HG03159 (cell line): Measurements from ENCODE around the gene MBNL2.

Source experiments
- ATAC-seq: cut with Tn5 transposase; IDR thresholded peaks from one replicate; pipeline ENCODE4 v1.9.1; 2021; ENCODE audit warnings: mild to moderate bottlenecking, moderate library complexity; ENCODE audit not compliant: unreplicated experiment

Gene MBNL2

GRCh38 chr13:97289514-97290298, 67.6 kb downstream of the MBNL2 start:
- ATAC-seq, result no peak

DNA sequence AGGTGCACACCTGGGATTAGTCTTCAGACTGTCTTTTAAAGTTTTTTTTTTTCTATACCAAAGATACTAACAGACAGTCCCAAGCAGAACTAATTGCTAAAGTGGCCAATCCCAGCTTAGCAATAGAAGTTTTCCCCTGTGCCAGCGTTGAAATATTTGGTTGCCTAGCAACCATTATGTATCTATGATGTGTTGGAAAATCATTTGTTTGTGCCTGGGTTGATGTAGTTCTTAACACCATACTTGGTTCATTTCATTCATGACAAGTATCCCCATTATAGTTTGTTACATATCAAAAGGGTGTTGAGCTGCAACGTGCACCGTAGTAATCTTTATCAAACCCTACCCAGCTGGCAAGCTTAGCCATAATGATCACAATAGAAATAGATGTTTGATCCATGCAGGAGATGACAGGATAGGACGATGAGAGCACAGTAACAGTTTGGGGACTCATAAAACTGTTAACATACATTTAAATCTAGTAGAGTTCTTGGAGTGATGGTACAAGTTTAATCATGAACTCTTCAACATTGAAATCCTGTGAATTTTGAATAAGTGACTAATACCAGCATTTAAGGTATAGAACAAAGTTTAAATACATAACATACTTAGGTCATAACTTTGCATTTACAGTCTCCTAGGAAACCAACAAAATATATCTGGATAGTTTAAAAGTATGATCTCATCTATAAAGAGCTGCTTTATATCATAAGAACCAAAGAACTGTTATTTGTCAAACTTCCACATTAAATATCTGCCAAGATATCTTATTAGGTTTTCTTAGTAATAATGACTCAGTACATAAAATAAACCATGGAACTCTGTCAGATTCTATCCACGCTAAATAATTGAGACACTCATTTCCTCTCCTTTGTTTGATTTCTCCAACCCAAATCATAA, 73.4 kb downstream of the MBNL2 start:
- no peak for ATAC-seq

- ATAC-seq, result no peak
Measured at GRCh38 chr13:97296740-97297139, 74.6 kb downstream of the MBNL2 start.

- ATAC-seq, result no peak
Measured at GRCh38 chr13:97298816-97299215, 76.7 kb downstream of the MBNL2 start.

- no peak for ATAC-seq
Measured at GRCh38 chr13:97300871-97301270, 78.7 kb downstream of the MBNL2 start.

DNA sequence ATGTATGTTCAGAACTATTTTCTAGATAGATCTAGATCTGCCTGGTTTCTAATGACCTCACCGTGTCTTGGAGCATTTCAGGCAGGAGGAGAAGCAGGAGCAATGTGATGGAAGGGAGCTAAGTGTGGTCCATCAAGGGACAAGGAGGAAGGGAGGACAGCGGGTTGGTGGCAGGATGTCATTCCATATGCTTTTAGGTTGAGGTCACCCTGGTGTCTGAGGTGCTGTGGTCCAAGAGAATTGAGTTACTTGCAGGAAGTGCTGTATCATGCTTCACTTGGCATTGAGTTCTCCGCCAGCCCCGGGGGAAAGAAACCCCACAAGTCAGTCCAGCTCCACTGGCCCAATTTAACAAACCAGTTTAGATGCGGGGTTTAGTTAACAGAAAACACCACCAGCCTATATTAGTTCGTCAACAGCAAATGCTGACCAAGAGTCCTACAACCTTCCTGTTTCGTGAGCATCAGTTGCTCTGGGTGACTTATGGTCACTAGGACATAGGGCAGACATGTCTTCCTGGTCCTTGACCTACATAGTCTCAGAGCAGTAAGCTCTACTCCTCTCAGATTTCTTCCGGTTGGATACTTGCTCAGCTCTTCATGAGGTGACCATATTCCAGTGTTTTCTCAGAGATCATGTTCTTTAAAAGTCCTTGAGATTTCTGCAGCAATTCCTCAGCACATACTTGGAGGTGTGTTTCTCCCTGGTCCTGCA, 79.4 kb downstream of the MBNL2 start:
- no peak for ATAC-seq

GRCh38 chr13:97302611-97303010, 80.5 kb downstream of the MBNL2 start:
- no peak for ATAC-seq

DNA sequence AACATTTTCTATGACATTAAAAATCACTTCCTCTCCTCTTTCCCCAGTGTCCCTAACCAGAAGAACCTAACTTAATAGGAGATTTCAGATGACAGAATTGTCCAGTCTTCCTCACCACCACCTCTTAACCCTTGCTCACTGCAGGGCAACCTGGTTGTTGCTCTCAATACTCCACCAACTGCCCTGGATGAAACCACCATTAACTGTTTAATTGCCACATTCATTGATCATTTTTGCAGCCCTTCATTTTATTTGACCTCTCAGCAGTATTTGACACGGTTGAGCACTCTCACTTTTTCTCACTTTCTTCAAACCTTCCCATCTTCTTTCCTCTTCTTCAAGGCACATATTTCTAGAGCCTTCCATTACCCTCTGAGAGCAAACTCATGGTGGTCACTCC, 84.0 kb downstream of the MBNL2 start:
- ATAC-seq, result no peak

- no peak for ATAC-seq
Measured at GRCh38 chr13:97306645-97307044, 84.5 kb downstream of the MBNL2 start.

GRCh38 chr13:97307118-97307881, 85.2 kb downstream of the MBNL2 start:
- no peak for ATAC-seq

DNA sequence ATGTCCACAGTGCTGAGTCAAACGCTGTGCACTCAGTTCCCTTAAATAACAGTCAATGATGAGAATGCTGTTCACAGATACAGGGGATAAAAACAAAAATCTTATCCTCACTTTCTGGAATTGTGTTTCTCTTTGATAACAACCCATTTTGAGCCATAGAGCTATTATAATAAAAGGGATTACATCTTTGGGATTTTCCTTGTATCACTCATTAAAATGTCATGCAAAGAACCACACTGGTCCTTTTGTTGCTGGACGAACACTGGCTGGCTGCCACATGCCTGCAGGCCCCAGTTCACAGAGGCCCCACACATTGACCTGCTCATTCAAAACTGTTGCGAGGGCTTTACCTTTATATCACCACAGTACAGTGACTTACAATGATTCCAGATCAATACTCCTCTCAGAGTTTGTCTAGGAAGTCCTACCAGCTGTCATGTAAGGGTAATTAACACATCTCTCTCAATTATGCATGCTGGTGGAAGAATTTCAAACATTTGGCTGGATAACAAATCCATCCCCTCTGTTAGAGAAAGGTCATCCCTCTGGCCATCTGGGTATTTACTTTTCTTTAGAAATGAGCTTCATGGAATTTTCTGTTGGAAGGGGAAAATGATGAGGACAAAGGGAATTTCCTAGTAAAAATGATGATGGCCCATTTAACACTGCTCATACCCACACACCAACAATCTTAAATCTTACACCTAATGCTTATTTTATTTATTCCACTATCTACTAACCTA, 85.9 kb downstream of the MBNL2 start:
- no peak for ATAC-seq

DNA sequence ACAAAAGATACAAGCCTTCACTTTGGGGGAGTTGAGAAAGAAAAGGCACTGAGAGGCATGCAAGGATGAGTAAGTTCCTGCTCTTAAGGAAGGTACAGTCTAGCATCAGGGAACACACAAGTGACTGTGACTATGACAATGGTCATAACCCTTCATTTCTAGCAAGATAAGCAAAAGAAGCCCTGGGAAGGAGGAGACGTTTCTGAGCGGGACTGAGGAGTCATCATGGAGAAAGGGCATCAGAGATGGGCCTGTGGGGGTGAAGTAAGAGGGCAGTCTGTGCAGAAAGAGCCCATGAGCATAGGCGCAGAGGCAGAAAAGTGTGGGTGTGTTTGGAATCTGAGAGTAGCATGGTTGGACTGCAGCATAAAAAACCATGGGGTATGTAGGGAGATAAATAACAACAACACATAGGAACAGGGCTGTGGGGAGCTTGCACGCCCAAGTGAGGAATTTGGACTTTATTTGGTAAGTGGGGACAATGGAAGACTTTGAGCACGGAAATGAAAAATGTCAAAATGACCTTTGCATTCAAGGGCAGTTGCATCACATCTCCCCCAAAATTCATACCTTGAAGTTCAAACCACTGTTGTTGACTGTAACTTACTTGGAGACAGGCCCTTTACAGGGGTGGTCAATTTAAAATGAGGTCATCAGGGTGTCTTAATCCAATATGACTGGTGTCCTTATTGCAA, 86.7 kb downstream of the MBNL2 start:
- ATAC-seq, result no peak

- no peak for ATAC-seq
Measured at GRCh38 chr13:97310809-97311436, 88.8 kb downstream of the MBNL2 start.

GRCh38 chr13:97311956-97312355, 89.8 kb downstream of the MBNL2 start:
- no peak for ATAC-seq

GRCh38 chr13:97313551-97314260, 91.6 kb downstream of the MBNL2 start:
- no peak for ATAC-seq

- no peak for ATAC-seq
Measured at GRCh38 chr13:97316390-97316789, 94.3 kb downstream of the MBNL2 start.

GRCh38 chr13:97317933-97318332, 95.8 kb downstream of the MBNL2 start:
- no peak for ATAC-seq

DNA sequence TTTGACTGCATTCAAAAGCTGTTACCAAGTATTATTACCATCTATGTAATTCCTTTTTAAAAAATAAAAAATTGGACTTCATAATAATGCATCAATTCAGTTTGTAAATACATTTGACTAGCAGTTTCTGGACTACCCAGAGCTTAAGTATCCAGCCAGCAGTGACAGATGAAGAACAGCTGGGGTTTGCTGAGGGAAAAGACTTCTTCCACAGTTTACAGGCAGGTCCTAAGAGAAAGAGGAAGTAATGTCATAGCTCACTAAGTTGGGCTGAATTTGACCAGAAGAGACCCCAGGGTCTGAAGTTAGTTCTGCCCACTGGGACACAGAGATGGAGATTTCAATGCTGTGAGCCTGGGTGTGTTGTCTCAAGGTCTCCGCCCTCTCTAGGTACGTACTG, 96.4 kb downstream of the MBNL2 start:
- no peak for ATAC-seq
